Body of pancreas (tissue), 4 donors: ENCODE measurements around the gene S1PR1.

Source experiments
- POLR2A ChIP-seq, 3 donors: fragments of 450-650 bp; IDR thresholded peaks; one replicate each; pipeline ENCODE4 v1.6.1; 2016; ENCODE audit warnings: antibody characterized with exemption in 3 of 3, mild to moderate bottlenecking in 2 of 3
- TF ChIP-seq, protein P1 (sequence below), 7 experiments: fragments of 450-650 bp in 4 of 7; fragments of 200-600 bp in 3 of 7; sonication (generic) in 3 of 7; IDR thresholded peaks; one replicate each; pipeline ENCODE4 v1.5.1; 2016 to 2019; ENCODE audit warnings: antibody characterized with exemption in 7 of 7

DNA sequence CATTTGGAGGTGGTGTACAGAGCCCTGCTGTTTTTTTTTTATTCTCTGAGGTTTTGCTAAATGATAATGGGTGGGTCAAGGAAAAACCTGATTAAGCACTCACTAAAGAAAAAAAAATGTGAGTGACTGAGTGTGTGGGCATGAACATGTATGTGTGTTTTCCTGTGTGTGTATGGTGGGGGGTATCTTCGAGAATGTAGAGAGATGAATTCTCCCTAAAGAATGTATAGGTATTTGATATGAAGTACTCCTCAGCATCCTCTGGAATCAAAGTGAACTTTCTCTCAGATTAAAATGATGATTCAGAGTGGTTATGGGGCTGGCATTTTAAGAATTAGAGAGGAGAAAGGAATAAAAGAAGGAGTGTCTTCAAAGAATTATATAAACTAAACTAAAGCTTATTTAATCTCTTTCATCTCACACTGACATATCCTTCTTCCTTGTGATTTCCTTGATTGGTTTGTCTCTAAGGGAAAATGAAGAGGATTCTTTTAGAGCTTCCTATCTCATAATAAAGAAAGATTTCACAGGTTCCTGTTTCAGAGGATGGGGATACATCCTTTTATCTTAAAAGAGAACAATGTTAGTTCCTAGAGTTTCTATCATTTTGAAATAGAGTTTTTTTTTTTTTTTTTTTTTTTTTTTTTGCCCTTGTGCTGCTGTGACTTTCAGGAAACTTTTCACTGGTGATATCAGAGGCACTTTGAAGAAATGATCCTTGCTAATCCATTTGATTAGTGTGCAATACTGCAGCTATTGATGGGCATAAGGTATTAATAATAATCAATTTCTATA lies 23.9 kb downstream of the S1PR1 start:
- TF ChIP-seq, protein P1, sequence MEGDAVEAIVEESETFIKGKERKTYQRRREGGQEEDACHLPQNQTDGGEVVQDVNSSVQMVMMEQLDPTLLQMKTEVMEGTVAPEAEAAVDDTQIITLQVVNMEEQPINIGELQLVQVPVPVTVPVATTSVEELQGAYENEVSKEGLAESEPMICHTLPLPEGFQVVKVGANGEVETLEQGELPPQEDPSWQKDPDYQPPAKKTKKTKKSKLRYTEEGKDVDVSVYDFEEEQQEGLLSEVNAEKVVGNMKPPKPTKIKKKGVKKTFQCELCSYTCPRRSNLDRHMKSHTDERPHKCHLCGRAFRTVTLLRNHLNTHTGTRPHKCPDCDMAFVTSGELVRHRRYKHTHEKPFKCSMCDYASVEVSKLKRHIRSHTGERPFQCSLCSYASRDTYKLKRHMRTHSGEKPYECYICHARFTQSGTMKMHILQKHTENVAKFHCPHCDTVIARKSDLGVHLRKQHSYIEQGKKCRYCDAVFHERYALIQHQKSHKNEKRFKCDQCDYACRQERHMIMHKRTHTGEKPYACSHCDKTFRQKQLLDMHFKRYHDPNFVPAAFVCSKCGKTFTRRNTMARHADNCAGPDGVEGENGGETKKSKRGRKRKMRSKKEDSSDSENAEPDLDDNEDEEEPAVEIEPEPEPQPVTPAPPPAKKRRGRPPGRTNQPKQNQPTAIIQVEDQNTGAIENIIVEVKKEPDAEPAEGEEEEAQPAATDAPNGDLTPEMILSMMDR (IDR thresholded peaks at IDR 0.05): no peak
- TF ChIP-seq POLR2A (IDR thresholded peaks at IDR 0.05): no peak
